Suprapubic skin (tissue), 3 donors: ENCODE measurements around the gene MFSD12.

Experiments used
- EP300 ChIP-seq: sonication (generic); formaldehyde crosslinking; IDR thresholded peaks from one replicate; pipeline ENCODE4 v1.6.1; 2017; ENCODE audit warnings: antibody characterized with exemption
- POLR2A ChIP-seq, 2 donors: fragments of 450-650 bp; IDR thresholded peaks; one replicate each; pipeline ENCODE4 v1.6.1; 2017; ENCODE audit warnings: antibody characterized with exemption in 2 of 2, mild to moderate bottlenecking in 2 of 2, moderate library complexity in 2 of 2
- TF ChIP-seq, protein P1 (sequence below), 2 donors: fragments of 200-600 bp in 1 of 2; fragments of 450-650 bp in 1 of 2; sonication (generic) in 1 of 2; IDR thresholded peaks; one replicate each; pipeline ENCODE4 v1.5.1; 2016 to 2019; ENCODE audit warnings: antibody characterized with exemption in 2 of 2, mild to moderate bottlenecking in 1 of 2, moderate library complexity in 1 of 2

DNA sequence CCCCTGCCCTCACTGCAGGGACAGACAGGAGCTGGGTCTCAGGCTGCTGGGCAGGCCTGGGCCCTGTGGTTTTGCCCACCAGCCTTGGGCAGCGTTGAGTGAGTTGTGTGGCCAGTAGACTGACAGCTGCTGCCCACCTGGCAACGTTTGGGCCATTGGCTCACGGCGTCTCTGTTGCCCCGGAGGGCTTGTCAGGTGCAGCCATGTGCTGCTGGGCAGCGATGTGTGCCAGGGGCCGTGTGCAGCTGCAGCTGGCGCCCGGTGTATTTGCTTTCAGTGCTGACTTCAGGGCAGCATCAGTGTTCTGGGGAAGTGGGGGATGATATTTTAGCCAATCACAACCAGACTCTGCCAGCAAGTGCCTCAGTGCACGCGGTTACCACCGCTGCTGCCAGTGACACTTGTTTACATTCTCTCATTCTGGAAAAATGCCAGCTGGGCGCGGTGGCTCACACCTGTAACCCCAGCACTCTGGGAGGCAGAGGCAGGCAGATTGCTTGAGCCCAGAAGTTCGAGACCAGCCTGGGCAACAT is 40.6 kb downstream of the MFSD12 start:
- TF ChIP-seq, protein P1, sequence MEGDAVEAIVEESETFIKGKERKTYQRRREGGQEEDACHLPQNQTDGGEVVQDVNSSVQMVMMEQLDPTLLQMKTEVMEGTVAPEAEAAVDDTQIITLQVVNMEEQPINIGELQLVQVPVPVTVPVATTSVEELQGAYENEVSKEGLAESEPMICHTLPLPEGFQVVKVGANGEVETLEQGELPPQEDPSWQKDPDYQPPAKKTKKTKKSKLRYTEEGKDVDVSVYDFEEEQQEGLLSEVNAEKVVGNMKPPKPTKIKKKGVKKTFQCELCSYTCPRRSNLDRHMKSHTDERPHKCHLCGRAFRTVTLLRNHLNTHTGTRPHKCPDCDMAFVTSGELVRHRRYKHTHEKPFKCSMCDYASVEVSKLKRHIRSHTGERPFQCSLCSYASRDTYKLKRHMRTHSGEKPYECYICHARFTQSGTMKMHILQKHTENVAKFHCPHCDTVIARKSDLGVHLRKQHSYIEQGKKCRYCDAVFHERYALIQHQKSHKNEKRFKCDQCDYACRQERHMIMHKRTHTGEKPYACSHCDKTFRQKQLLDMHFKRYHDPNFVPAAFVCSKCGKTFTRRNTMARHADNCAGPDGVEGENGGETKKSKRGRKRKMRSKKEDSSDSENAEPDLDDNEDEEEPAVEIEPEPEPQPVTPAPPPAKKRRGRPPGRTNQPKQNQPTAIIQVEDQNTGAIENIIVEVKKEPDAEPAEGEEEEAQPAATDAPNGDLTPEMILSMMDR (IDR thresholded peaks at IDR 0.05), result no peak
- no peak for TF ChIP-seq POLR2A (IDR thresholded peaks at IDR 0.05)
- no peak for TF ChIP-seq EP300
